ENCODE measurements around the gene SLC6A4. TPM values are rescaled to one million over a fixed set of nuclear protein-coding genes. Genes with fewer than 3 reads are reported as not detected.

SLC6A4 gene
- total RNA-seq, 1 experiment from 2014 or later: 0.30 TPM

GRCh38 chr17:30248786-30249185, 13.3 kb upstream of the SLC6A4 start:
- BruUV-seq (replicated peaks): no TSS peak
- RAD21 ChIA-PET (ENCODE audit: low non-redundant PET in 1 of 2, low total read pairs in 2 of 2, uncharacterized antibody in 2 of 2, unreplicated experiment in 2 of 2): no interaction called here
- no peak overlapping the region for H2AFZ ChIP-seq (ENCODE audit: low read depth, low read length, poor library complexity, severe bottlenecking)
- TF ChIP-seq ELF1 (IDR thresholded peaks at IDR 0.05; ENCODE audit: borderline replicate concordance, low read depth) (no peak), CBX3 (IDR thresholded peaks at IDR 0.05; ENCODE audit: low read depth) (no peak), TCF7L2 (IDR thresholded peaks at IDR 0.05; ENCODE audit: borderline replicate concordance, extremely low read depth, insufficient read depth, insufficient read length) (no peak), ATF3 (IDR thresholded peaks at IDR 0.05) (no peak), POLR2AphosphoS5 (IDR thresholded peaks at IDR 0.05; ENCODE audit: low read depth, low read length) (no peak), POLR2A (IDR thresholded peaks at IDR 0.05; ENCODE audit: borderline replicate concordance, extremely low read depth, insufficient read depth, insufficient read length) (no peak), RAD21 (IDR thresholded peaks at IDR 0.05; ENCODE audit: low read depth) (no peak), YY1 (IDR thresholded peaks at IDR 0.05; ENCODE audit: extremely low read depth, insufficient replicate concordance, low read depth, low read length) (no peak), JUND (IDR thresholded peaks at IDR 0.05) (no peak)
- H3K9ac ChIP-seq (ENCODE audit: low read length): no peak overlapping the region
- POLR2A ChIA-PET: no interaction called here
- no peak overlapping the region for H3K4me2 ChIP-seq (ENCODE audit: low read length)
- intact Hi-C loops (cut with micrococcal nuclease): no loop called here
- H3K9me2 ChIP-seq (ENCODE audit: insufficient read depth): no peaks in the 10 kb centered on the region
- no peaks in the 10 kb centered on the region for H3K9me3 ChIP-seq (ENCODE audit: control insufficient read depth in 1 of 2, insufficient read depth in 1 of 2, low read depth in 1 of 2, low read length in 2 of 2)
- H4K20me1 ChIP-seq (ENCODE audit: insufficient read depth): peaks cover 4% of the 10 kb centered on the region; the same call in 1 of the 2 replicates
- H3K27me3 ChIP-seq (ENCODE audit: insufficient read depth, low read length): no peaks in the 10 kb centered on the region
- peaks cover 10 to 29% of the 10 kb centered on the region in 2 experiments; a peak in 3 of 4 replicates for H3K36me3 ChIP-seq (ENCODE audit: control insufficient read depth in 1 of 2, insufficient read depth in 2 of 2, low read length in 2 of 2)
- no peak for DNase-seq (ENCODE audit: low read depth, low spot score)
- no peaks in the 10 kb centered on the region for H3K4me1 ChIP-seq (ENCODE audit: control insufficient read depth in 1 of 2, insufficient read depth in 2 of 2, low read length in 2 of 2)
- CTCF ChIA-PET: no interaction called here
- no peak overlapping the region for H3K4me3 ChIP-seq (replicated peaks in 1 of 2; ENCODE audit: low read depth in 1 of 2, low read length in 2 of 2)
- H3K27ac ChIP-seq (ENCODE audit: low read depth, low read length): no peak overlapping the region
- ATAC-seq: no peak
- no peaks in the 10 kb centered on the region for H3K79me2 ChIP-seq (ENCODE audit: insufficient read depth, low read length)

GRCh38 chr17:30246460-30246859, 11.0 kb upstream of the SLC6A4 start:
- no peak overlapping the region for H3K4me2 ChIP-seq (ENCODE audit: low read length)
- ChIA-PET RAD21 (ENCODE audit: low non-redundant PET in 1 of 2, low total read pairs in 2 of 2, uncharacterized antibody in 2 of 2, unreplicated experiment in 2 of 2) (no interaction called here), POLR2A (no interaction called here), CTCF (interaction anchor here (1.3 kb wide), 1 partner anchor 142 kb away, joined by 4 read pairs; no protein-coding TSS in a partner anchor)
- no peak overlapping the region for H3K27ac ChIP-seq (ENCODE audit: low read depth, low read length)
- no peak overlapping the region for H3K4me3 ChIP-seq (replicated peaks in 1 of 2; ENCODE audit: low read depth in 1 of 2, low read length in 2 of 2)
- H3K9me3 ChIP-seq (ENCODE audit: control insufficient read depth in 1 of 2, insufficient read depth in 1 of 2, low read depth in 1 of 2, low read length in 2 of 2): no peaks in the 10 kb centered on the region
- H3K9ac ChIP-seq (ENCODE audit: low read length): no peak overlapping the region
- intact Hi-C loops (cut with micrococcal nuclease): no loop called here
- H2AFZ ChIP-seq (ENCODE audit: low read depth, low read length, poor library complexity, severe bottlenecking): no peak overlapping the region
- no peaks in the 10 kb centered on the region for H3K9me2 ChIP-seq (ENCODE audit: insufficient read depth)
- H4K20me1 ChIP-seq (ENCODE audit: insufficient read depth): no peaks in the 10 kb centered on the region
- peaks cover 10 to 23% of the 10 kb centered on the region in 2 experiments; a peak in 3 of 4 replicates for H3K36me3 ChIP-seq (ENCODE audit: control insufficient read depth in 1 of 2, insufficient read depth in 2 of 2, low read length in 2 of 2)
- no peak for DNase-seq (ENCODE audit: low read depth, low spot score)
- no peaks in the 10 kb centered on the region for H3K79me2 ChIP-seq (ENCODE audit: insufficient read depth, low read length)
- H3K4me1 ChIP-seq (ENCODE audit: control insufficient read depth in 1 of 2, insufficient read depth in 2 of 2, low read length in 2 of 2): no peaks in the 10 kb centered on the region
- no peaks in the 10 kb centered on the region for H3K27me3 ChIP-seq (ENCODE audit: insufficient read depth, low read length)
- ATAC-seq: no peak
- TF ChIP-seq SRF (IDR thresholded peaks at IDR 0.05; ENCODE audit: low read depth) (no peak), CEBPB (IDR thresholded peaks at IDR 0.05; ENCODE audit: low read depth) (no peak), POLR2A (IDR thresholded peaks at IDR 0.05; ENCODE audit: borderline replicate concordance, extremely low read depth, insufficient read depth, insufficient read length) (no peak), MAX (IDR thresholded peaks at IDR 0.05) (no peak), FOSL1 (IDR thresholded peaks at IDR 0.05; ENCODE audit: low read depth) (no peak), JUND (IDR thresholded peaks at IDR 0.05) (no peak), REST (IDR thresholded peaks at IDR 0.05; ENCODE audit: low read depth) (no peak), ZNF274 (IDR thresholded peaks at IDR 0.05; ENCODE audit: low read depth, low read length) (no peak), ELF1 (IDR thresholded peaks at IDR 0.05; ENCODE audit: borderline replicate concordance, low read depth) (no peak)
- BruUV-seq (replicated peaks): no TSS peak
